Inflammatory macrophage (primary cell): ENCODE measurements around the gene SPINK2.

ENCODE experiments used
- DNase-seq, 2 donors: peaks; one replicate each; pipeline ENCODE4 v3.0.0-alpha.2; 2020 to 2022
- total RNA-seq, 18 experiments: gene quantifications; one replicate each; lab custom pipeline; 2026; ENCODE audit warnings: mixed read lengths in 6 of 18, inconsistent platforms in 2 of 18; lab: John Stamatoyannopoulos, UW

SPINK2 gene
- total RNA-seq = 0 to 0.06 (median 0) reads per million in 18 experiments

- DNase-seq = no peak
Observed at GRCh38 chr4:56821381-56822243, at the start of gene SPINK2. TSS of gene SPINK2 (minus strand) at chr4:56821701. CDS start at chr4:56821662, 39 bp downstream.

DNA sequence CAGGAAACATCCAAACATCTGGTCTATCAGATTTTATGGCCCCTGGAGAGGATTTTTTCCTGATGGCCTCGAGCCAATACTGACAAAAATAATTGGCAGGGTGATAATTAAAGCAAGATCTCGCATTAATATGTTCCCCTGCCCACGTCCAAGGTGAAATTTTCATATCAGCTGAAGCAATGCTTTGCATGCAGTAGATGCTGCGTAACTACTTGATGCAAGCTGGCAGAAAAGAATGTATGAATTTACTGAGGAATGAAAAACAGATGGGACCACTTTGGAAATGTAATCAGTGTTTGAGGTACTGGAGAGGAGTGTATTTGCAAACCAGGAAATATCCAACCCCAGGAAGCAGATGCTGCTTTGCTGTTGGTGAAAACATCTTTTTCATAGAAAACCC, 49.4 kb upstream of the SPINK2 start:
- no peak for DNase-seq

DNA sequence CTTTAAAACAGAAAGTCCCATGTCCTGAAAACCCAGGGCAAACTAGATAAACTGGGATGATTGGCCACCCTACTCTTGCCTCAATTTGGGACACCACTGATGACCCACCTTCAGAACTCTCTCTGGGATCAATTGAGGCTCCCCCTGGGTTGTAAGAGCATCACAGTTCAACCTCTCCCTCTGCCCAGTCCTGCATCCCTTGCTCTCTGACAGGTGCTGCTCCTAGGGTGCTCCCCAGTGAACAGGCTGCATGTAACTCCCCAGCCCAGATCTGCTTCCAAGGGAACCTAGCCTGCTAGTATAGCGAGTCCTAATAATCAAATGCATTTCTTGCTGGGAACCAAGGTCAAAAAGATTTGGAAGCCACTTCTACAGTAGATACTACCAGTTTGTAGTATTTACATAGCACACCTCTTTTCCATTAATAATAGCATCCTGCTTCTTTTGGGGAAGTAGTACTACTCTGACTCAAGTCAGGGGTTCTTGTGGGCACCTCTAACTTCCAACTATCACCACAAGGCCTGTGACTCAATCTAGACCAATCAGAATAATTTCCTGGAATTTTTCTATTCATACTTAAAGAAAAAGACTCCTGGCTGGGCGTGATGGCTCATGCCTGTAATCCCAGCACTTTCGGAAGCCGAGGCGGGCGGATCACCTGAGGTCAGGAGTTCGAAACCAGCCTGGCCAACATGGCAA, 42.1 kb upstream of the SPINK2 start:
- peak; percentile 56 for DNase-seq

DNA sequence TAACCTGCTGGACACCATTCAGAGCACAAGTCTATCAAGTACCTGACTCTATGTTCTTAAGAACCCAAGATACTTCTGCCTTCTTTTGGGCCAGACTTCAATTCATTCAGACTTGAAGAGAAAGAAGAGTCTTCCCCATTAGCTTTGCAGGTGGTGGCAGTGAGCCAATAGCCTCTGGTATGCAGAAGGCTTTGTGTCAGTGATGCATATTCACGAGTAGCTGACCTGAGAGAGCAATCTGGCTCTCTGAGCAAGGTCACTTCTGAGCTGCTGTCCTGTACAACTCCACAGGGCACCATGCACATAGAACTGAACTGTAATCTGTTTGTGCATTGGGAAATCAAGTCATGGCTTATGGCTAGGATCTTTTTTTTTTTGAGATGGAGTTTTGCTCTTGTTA, 39.9 kb upstream of the SPINK2 start:
- no peak for DNase-seq

- no peak for DNase-seq
Observed at GRCh38 chr4:56860781-56861180, 39.3 kb upstream of the SPINK2 start.

DNA sequence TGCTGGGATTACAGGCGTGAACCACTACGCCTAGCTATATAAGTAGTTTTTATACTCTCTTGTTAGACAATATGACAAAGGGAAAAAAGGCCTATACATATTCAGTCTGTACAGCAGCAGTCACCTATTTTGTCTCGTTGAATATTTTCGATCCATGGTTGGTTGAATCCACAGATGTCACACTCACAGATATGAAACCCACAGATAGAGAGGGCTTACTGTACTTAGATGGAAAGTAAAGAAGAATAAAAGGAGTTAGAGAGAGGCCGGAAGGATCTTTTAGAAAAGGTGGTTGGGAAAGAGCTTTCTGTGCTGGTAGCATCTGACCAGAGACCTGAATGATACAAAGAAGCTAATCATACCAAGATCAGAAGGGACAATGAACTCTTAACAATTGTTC, 38.3 kb upstream of the SPINK2 start:
- no peak for DNase-seq

DNA sequence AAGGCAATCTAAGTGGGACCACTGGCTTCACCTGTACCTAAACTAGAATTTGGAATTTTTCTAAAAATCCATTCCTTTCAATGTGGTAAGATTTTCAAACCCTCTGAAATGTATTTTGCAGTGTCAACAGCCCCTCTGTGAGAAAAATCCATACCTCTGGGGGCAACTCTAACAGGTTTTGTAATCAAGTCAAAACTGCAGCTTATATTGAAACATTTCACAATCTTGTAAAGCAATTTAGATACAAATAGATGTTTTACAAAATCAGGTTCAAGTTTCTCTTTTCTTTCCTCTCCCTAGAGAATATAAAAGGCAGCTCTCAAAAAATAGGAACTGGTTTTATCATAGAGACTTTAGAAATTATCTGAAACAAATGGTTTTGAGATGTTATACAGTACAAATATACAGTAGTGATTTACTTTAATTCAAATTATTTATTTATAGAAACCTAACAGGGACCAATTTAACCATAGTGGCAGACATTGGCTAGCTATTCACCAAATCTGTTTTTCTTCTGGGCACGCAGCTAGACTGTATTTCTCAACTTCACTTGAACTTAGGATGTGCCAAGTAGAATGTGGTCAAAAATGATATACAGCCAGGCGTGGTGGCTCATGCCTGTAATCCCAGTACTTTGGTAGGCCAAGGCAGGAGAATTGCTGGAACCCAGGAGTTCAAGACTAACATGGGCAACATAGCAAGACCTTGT, 36.3 kb upstream of the SPINK2 start:
- DNase-seq = no peak

DNA sequence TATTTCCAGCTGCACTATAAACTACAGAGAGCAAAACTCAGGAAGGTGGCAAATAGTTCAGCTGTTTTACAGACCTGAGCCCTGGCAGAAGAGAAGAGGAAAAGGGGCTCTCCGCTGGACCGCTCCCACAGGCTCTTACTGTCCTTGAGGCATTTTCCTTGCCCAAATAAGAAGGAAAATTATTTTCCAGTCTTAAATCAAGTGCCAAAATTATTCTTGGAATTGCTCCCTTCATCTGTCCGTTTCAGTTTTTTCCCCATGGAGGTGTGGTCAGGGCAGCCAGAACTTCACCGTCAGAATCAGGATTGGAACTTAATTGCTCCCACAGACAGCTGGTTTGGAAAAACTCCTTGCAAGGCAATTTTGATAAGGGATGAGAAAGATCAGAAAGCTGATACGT, 35.2 kb upstream of the SPINK2 start:
- DNase-seq = no peak

GRCh38 chr4:56850910-56851309, 29.4 kb upstream of the SPINK2 start:
- DNase-seq = no peak

DNA sequence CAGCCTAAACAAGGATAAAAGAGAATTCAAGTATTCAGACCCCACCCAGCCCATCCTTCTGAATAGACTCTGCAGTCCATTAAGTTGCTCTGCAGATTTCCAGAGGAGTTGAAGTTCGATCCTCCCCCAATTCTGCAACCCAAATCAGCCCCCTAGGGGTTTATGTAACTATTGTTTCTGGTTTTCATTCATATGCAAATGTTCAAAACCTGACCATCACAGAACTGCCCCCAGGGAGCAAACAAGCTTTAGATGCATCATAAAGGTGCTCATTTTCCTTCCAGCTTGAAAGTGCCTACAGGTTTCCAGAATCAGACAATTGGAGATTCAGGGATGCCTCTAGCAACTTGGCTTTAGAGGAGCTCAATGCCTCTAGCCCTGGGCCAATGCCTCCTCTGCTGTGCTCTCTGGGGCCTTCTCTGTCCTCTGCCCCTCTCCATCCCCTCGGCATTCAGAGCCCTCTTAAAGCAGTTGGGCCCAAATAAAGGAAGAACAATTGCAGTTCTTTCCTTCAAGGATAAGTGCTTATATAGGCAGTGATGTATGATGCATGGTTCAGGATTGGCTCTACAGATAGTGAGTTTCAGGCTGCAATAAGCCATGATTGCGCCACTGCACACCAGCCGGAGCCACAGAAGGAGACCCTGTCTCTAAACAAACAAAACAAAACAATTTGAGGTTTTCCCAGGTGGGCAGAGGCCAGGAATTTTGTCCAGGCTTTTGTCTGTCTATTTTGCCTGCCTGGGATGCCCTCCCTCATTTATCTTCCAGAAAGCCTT, 23.5 kb upstream of the SPINK2 start:
- DNase-seq = no peak

DNA sequence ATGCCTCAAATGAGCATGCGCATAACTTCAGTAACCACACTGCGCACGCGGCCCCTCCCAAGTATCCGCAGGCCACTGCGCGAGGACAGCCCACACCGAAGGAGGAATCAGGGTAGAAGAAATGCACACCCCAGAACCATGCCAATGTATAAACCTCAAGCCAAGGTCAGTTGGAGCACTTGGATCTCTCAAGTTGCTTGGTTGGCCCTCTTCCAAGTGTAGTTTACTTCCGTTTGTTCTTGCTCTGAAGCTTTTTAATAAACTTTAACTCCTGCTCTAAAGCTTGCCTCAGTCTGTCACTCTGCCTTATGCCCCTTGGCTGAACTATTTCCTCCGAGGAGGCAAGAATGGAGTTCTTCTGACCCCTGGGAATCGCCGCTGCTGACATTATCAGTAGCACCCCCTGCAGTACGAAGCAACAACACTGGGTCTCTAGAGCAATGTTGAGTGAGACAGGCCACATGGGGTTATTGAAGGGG, 22.0 kb upstream of the SPINK2 start:
- no peak for DNase-seq

DNA sequence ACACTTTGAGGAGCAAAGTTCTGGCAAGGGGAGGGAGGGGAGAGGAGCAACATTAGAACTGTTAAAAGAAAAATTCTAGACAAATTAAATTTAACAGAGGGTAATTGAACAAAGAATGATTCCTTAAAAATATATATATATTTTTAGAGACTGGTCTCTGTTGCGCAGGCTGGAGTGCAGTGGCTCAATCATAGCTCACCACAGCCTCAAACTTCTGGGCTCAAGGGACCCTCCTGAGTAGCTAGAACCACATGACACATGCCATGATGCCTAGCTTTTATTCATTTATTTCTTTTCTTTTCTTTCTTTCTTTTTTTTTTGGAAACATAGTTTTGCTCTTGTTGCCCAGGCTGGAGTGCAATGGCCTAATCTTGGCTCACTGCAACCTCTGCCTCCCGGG, 19.1 kb upstream of the SPINK2 start:
- no peak for DNase-seq

GRCh38 chr4:56828784-56829535, 7.5 kb upstream of the SPINK2 start:
- no peak for DNase-seq

GRCh38 chr4:56823933-56824600, 2.6 kb upstream of the SPINK2 start:
- DNase-seq = no peak

GRCh38 chr4:56818797-56819196, 2.7 kb downstream of the SPINK2 start:
- no peak for DNase-seq

GRCh38 chr4:56817840-56818491, 3.5 kb downstream of the SPINK2 start:
- DNase-seq = no peak

DNA sequence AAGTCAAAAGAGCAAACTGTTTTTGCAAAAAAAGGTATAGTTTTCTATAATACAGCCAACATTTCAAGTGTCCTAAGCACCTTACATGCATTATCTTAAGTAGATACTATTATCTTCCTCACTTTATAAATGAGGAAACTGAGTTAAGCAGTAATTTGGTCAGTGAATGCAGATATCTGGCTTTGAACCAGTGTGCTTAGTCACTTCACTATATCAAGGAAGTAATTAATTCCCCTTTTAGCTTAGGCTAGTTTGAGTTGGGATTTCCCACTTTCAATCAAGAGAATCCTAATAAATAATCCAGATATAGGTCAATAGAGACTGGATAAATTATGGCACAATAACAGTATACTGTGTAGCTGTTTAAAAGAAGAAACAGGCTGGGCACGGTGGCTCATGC, 14.8 kb downstream of the SPINK2 start:
- DNase-seq = peak; percentile 34 to 49

DNA sequence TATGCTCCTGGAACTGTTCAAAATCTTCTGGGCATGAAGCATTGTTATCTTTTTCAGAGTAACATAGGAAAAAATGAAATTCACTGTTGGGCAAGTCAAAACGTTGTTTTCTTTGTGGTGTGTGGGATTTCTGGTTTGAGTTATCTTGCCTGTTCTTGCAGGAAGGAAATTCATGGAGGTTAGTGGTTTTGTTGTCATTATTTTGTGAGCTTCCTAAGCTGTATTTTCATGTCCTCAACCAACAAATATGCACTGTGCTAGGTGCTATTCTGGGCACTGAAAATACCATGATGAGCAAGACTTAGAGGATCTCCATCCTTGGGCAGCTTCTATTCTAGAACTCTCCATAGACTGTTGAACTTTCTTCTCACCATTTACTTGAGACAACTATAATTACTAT, 16.9 kb downstream of the SPINK2 start:
- no peak for DNase-seq

- DNase-seq = peak; percentile 79 to 83
Observed at GRCh38 chr4:56803471-56803870, 18.0 kb downstream of the SPINK2 start.
